HG03064 (cell line): ENCODE results near the gene ZNF283.
"Not testable (repeated sequence)": the region's sequence is repeated elsewhere in the genome, so short reads cannot be mapped to it uniquely, and the experiment has no call there.

ENCODE experiments used
- ATAC-seq: cut with Tn5 transposase; IDR thresholded peaks from one replicate; pipeline ENCODE4 v1.9.1; 2021; ENCODE audit warnings: low read depth; ENCODE audit not compliant: unreplicated experiment

Gene ZNF283

DNA sequence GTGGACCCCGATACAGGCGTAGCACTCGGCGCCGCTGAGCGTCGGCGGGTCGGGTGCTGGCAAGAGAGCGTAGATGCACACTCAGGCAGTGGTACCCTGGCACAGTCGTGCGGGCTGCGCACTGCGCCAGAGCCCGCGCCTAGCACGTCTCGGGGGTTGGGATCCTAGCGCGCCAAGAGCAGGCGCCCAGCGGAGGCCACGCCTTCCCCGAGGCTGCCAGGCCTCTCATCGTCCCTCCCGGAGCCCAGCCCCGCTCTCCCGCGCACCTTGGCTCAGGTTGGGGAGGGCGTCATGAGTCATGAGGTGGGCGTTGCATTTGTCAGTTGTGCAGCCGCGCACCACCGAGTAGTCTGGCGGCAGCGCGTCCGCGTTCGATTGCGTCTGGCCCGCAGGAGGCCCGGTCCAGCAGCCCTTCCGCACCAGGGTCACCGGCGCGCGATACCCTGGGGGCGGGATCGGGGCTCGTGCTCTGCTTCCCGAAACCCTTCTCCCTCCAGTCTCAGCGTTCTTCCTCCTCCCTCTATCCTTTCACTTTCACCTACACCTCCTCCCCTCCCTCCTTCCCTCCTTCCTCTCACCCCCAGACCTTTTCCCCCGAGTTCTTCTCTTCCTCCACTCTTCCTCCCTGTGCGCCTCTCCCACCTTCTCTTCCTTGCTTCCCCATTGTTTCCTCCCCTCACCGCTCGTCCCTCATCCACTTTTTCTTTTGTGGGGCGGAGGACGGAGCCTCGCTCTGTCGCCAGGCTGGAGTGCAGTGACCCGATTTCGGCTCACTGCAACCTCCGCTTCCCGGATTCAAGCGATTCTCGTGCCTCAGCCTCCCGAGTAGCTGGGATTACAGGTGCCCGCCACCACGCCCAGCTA is 28.3 kb upstream of the ZNF283 start:
- ATAC-seq, result no peak

DNA sequence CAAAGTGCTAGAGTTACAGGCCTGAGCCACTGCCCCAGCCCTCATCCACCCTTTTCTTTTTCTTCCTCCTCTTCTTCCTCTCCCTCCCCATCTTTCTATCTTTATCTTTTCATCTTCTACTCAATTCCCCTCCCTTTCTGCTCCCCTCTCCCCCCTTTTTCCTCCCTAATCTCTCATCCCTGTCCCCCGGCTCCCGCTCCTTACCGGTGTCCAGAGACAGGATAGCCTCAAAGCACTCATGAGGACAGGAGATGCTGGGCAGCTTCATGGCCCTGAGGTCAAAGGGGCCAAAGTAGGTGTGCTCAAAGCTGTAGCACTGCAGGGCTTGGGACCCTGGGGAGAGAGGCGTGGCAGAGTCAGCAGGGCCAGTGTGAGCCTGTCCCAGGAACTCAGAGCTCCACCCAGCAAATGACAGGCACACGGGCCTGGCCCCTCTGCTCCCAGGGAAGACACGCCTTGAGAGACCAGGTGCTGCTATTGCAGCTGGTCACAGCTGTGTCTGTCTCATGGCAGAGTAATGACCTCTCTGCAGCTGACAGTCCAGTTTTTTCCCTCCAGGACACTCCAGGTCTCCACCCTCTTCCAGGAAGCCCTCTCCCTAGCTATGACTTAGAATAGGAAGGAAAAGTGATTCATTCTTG is 27.5 kb upstream of the ZNF283 start:
- ATAC-seq, result no peak

DNA sequence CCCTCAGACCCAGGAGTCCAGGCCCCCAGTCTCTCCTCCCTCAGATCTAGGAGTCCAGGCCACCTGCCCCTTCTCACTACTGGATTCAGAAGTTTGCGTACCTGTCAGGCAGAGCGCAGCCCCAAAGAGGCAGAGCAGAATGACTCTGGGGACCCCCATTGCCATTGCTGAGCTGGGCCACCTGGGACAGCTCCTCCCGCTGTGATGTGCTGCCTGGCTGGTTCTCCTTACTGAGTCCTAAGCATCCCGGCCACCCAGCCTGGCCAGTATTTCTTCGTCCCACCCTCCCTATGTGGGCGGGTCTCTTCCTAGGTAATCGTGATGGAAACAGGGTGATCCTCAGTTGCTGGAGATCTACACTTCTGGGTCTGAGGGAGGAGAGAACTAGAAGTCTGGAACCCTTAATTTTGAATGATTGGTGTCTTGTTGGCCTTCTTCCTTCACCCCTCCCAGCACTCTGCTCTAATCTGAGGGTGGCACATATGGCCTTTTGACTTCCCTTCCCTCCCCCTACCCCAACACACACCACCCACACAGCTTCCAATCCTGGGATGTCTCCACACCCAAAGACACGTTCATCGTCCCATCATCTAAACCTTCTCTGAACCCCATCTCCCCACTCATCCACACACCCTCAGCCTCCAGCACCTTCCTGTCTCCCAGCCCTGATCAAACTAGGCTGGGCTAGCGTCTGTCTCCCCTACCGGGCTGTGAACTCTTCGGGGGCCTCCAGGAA is 24.7 kb upstream of the ZNF283 start, which contains the start of gene LYPD5:
Gene LYPD5 (minus strand): TSS at position 232 of the 736 bp plus-strand sequence. CDS start 67 bp downstream, at position 165.
- no peak for ATAC-seq

DNA sequence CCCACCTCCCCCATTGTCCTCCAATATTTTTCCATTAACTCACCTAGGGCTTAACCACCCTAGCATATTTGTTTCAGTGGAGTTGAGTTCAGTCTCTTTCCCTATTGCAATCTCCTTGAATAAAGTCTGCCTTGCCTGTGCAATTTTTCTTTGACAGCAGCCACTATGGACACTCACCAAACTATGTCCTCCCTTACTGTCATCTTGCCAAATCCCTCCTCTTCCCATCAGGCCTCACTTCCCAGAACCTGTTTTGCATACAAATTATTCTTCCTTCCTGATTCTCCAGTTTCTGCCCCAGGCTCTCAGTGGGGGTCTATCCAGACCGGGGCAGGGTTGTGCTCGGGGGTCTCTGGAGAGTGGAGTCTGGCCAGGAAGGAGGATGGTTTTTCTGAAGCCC is 22.7 kb upstream of the ZNF283 start:
- no peak for ATAC-seq

GRCh38 chr19:43806401-43806800 is 20.7 kb upstream of the ZNF283 start:
- ATAC-seq, result not testable (repeated sequence)

DNA sequence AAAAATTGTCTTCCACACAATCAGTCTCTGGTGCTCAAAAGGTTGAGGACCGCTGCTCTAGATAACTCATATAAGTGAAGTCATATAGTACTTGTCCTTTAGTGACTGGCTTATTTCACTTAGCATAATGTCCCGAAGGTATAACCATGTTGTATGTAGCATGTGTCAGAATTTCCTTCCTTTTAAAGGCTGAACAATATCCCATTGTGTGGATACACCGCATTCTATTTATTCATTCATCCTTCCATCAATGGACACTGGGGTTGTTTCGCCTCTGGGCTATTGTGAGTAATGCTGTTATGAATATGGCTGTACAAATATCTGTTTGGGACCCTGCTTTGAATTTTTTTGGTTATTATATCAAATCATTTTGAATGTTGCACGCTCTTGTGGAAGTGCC is 20.3 kb upstream of the ZNF283 start:
- ATAC-seq, result no peak

DNA sequence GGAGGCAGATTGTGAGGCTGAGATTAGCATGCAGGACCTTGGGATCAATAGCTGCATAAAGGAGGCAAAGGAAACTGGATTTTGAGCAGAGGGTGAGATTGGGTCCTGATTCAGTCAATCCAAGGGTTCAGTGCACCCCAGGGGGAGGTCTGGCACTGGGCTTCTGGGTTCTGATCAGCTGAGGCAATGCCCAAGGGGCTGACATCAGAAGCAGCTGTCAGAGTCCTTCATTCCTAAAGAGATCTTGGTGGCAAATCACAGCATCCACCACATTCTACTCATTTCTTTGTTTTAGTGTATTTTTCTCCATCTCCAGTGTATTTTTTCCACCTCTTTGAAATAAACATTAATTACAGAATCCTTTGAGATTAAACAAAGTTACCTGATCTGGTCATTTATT is 19.5 kb upstream of the ZNF283 start:
- no peak for ATAC-seq

GRCh38 chr19:43809762-43810696 is 17.1 kb upstream of the ZNF283 start:
- no peak for ATAC-seq

- ATAC-seq, result no peak
These were observed 15.3 kb upstream of the ZNF283 start for GRCh38 chr19:43811837-43812236.

DNA sequence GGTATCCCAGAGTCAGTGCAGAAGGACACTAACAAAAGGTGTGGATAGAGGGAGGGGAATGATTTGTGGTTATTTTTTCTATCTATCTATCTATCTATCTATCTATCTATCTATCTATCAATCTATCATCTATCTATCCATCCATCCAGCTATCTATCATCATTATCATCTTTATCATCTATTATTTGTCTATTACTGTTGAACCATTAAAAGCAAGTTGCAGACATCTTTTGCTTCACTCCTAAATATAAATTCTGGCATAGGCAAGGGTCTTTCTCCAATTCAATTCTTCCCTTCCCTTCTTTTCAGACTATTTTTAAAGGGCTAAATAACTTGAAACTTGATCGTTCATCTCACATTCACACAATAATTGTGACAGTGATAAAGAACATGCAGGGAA is 14.9 kb upstream of the ZNF283 start:
- ATAC-seq, result no peak

GRCh38 chr19:43812688-43813087 is 14.4 kb upstream of the ZNF283 start:
- ATAC-seq, result no peak

GRCh38 chr19:43814663-43815352 is 12.3 kb upstream of the ZNF283 start:
- ATAC-seq, result no peak

DNA sequence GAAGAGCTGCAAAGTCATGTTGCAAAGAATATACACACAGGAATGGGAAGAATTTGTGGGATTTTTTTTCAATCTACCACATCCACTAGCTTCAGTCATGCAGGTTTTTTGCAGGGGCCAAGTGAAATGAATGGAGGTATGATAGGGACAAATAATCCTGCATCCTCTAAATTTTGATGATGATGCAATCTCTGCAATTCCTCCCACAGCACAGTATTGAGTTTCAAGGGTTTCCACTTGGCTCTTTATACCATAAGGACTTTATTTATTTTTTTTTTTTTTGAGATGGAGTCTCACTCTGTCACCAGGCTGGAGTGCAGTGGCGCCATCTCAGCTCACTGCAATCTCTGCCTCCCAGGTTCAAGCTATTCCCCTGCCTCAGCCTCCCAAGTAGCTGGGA is 9.7 kb upstream of the ZNF283 start:
- not testable (repeated sequence) for ATAC-seq

GRCh38 chr19:43818500-43818899 is 8.6 kb upstream of the ZNF283 start:
- no peak for ATAC-seq

GRCh38 chr19:43820098-43820883 is 6.8 kb upstream of the ZNF283 start:
- no peak for ATAC-seq

DNA sequence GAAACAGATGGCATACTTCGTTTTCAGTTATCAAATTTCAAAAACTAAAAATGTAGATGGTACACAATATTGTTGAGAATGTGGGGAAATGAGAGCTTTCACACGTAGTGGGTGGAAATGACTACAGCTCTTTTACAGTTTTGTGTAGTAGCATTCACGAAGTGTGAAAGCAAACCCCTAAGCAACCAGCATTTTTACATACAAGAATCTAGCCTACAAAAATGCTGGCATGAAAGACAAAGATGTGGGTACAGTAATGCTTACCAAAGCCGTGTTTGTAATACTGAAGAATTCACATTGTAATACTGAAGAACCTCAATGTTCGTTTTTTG is 6.3 kb upstream of the ZNF283 start:
- no peak for ATAC-seq

DNA sequence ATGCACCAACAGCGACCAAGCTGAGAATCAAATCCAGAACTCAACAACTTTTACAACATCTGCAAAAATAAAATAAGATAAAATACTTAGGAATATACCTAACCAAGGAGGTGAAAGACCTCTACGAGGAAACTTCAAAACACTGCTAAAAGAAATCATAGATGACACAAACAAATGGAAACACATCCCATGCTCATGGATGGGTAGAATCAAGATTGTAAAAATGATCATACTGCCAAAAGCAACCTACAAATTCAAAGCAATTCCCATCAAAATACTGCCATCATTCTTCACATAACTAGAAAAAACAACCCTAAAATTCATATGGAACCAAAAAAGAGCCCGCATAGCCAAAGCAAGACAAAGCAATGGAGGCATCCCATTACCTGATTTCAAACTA is 3.3 kb upstream of the ZNF283 start:
- not testable (repeated sequence) for ATAC-seq

DNA sequence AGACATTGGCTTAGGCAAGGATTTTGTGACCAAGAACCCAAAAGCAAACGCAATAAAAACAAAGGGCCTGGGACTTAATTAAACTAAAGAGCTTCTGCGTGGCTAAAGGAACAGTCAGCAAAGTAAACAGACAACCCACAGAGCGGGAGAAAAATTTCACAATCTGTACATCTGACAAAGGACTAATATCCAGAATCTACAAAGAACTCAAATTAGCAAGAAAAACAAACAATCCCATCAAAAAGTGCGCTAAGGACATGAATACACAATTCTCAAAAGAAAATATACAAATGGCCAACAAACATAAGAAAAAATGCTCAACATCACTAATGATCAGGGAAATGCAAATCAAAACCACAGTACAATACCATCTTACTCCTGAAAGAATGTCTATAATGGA is 2.5 kb upstream of the ZNF283 start:
- not testable (repeated sequence) for ATAC-seq

- ATAC-seq, result no peak
These were observed 12.0 kb downstream of the ZNF283 start for GRCh38 chr19:43839139-43839538.
